H1 (cell line): Measurements from ENCODE around the gene TCF7L2. TPM values are rescaled to one million over a fixed set of nuclear protein-coding genes. Genes with fewer than 3 reads are reported as not detected.

Experiments used
- CTCF ChIA-PET: fragments of 300-600 bp; sonication (Branson Sonifier 250); formaldehyde crosslinking; loops from one replicate; lab custom pipeline; 2021; ENCODE audit not compliant: partially characterized antibody; lab: Charles Lee
- POLR2A ChIA-PET: fragments of 300-600 bp; sonication (Branson Sonifier 250); formaldehyde crosslinking; loops from one replicate; lab custom pipeline; 2021; ENCODE audit warnings: inconsistent platforms; ENCODE audit not compliant: partially characterized antibody; lab: Charles Lee
- DNase-seq, 2 experiments: peaks; one replicate each; pipeline versions ENCODE4 v3.0.0 to v3.0.0-alpha.2; 2010 to 2022; ENCODE audit warnings: low spot score in 2 of 2, low read depth in 1 of 2, mixed read lengths in 1 of 2
- FAIRE-seq: peaks from 2 replicates; lab custom pipeline; 2011; peaks lifted over from hg19 to GRCh38; lab: Jason Lieb, UNC
- H2AFZ ChIP-seq: 2 replicates; pipeline ENCODE4 v1.8.1; 2012; ENCODE audit warnings: low read length, inconsistent platforms
- H2AK5ac ChIP-seq: 2 replicates; pipeline ENCODE4 v1.6.1; 2013; ENCODE audit warnings: low read depth, low read length
- H2BK120ac ChIP-seq: replicated peaks from 2 replicates; pipeline ENCODE3; 2013; ENCODE audit warnings: low read depth, low read length, inconsistent platforms
- H2BK12ac ChIP-seq: 2 replicates; pipeline ENCODE4 v1.6.1; 2013; ENCODE audit warnings: low read depth, low read length
- H2BK15ac ChIP-seq: 2 replicates; pipeline ENCODE4 v1.6.1; 2013; ENCODE audit warnings: low read length
- H2BK20ac ChIP-seq: 2 replicates; pipeline ENCODE4 v1.6.1; 2013; ENCODE audit warnings: low read length
- H2BK5ac ChIP-seq: 2 replicates; pipeline ENCODE4 v1.6.1; 2013; ENCODE audit warnings: low read depth, low read length
- H3K14ac ChIP-seq: 2 replicates; pipeline ENCODE4 v1.6.1; 2013; ENCODE audit warnings: inconsistent platforms; ENCODE audit not compliant: insufficient read length
- H3K18ac ChIP-seq: 2 replicates; pipeline ENCODE4 v1.6.1; 2013; ENCODE audit warnings: low read length; ENCODE audit errors: extremely low read depth
- H3K23ac ChIP-seq: 2 replicates; pipeline ENCODE4 v1.6.1; 2013; ENCODE audit warnings: inconsistent platforms; ENCODE audit not compliant: insufficient read length
- H3K23me2 ChIP-seq: 2 replicates; pipeline ENCODE4 v1.6.1; 2013; ENCODE audit warnings: low read depth, low read length
- H3K27ac ChIP-seq: 2 replicates; pipeline ENCODE4 v1.6.1; 2011; ENCODE audit warnings: low read depth, low read length, inconsistent platforms
- H3K27me3 ChIP-seq, 4 experiments: replicated peaks in 1 of 4; 1 replicate in 1 of 4; 2 replicates in 3 of 4; pipeline versions ENCODE4 v1.6.1 to v1.8.1; 2011 to 2013; ENCODE audit warnings: low read length in 3 of 4, mild to moderate bottlenecking in 3 of 4, inconsistent platforms in 2 of 4, mixed read lengths in 2 of 4, moderate library complexity in 1 of 4; ENCODE audit not compliant: control insufficient read depth in 3 of 4, insufficient read depth in 3 of 4; ENCODE audit errors: extremely low read depth in 1 of 4
- H3K36me3 ChIP-seq, 4 experiments: 2 replicates each; pipeline versions ENCODE4 v1.6.1 to v1.8.1; 2011 to 2013; ENCODE audit warnings: mild to moderate bottlenecking in 4 of 4, low read length in 3 of 4, moderate library complexity in 2 of 4, control low read depth in 1 of 4, inconsistent platforms in 1 of 4; ENCODE audit not compliant: insufficient read depth in 4 of 4, control insufficient read depth in 2 of 4
- H3K4ac ChIP-seq: replicated peaks from 2 replicates; pipeline ENCODE3; 2013; ENCODE audit warnings: low read length, low read depth, mixed read lengths, inconsistent platforms; ENCODE audit not compliant: insufficient read length
- H3K4me1 ChIP-seq, 4 experiments: replicated peaks in 1 of 4; 1 replicate in 1 of 4; 2 replicates in 3 of 4; pipeline versions ENCODE4 v1.6.1 to v1.8.1; 2011 to 2013; ENCODE audit warnings: low read length in 3 of 4, inconsistent platforms in 2 of 4, mixed read lengths in 1 of 4; ENCODE audit not compliant: insufficient read depth in 4 of 4, control insufficient read depth in 3 of 4
- H3K4me2 ChIP-seq, 2 experiments: 2 replicates each; pipeline versions ENCODE4 v1.6.1 to v1.8.1; 2011 to 2013; ENCODE audit warnings: low read depth in 2 of 2, low read length in 2 of 2, control low read depth in 1 of 2, inconsistent platforms in 1 of 2, mild to moderate bottlenecking in 1 of 2; ENCODE audit not compliant: insufficient read depth in 1 of 2
- H3K4me3 ChIP-seq, 4 experiments: fragments of 200-600, 300-600 bp in 1 of 4; sonication (generic), shearing (Covaris generic), sonication (Bioruptor Twin) in 1 of 4; 2 replicates each; pipeline versions ENCODE4 v1.5.1 to v1.8.1; 2011 to 2016; ENCODE audit warnings: low read length in 4 of 4, low read depth in 3 of 4, control low read depth in 2 of 4, inconsistent platforms in 2 of 4, mild to moderate bottlenecking in 2 of 4, mixed read lengths in 1 of 4, moderate library complexity in 1 of 4; ENCODE audit not compliant: insufficient read depth in 2 of 4; ENCODE audit errors: extremely low read depth in 1 of 4
- H3K56ac ChIP-seq: replicated peaks from 2 replicates; pipeline ENCODE3; 2013; ENCODE audit warnings: low read depth, mild to moderate bottlenecking, mixed read lengths, low read length, inconsistent platforms; ENCODE audit not compliant: insufficient read length
- H3K79me1 ChIP-seq: 2 replicates; pipeline ENCODE4 v1.6.1; 2013; ENCODE audit warnings: low read depth, low read length, control low read depth
- H3K79me2 ChIP-seq, 2 experiments: 2 replicates each; pipeline versions ENCODE4 v1.6.1 to v1.8.1; 2012 to 2013; ENCODE audit warnings: low read length in 2 of 2, mild to moderate bottlenecking in 2 of 2, inconsistent platforms in 1 of 2; ENCODE audit not compliant: insufficient read depth in 2 of 2, control insufficient read depth in 1 of 2
- H3K9ac ChIP-seq, 4 experiments: replicated peaks in 1 of 4; 1 replicate in 1 of 4; 2 replicates in 3 of 4; pipeline versions ENCODE4 v1.6.1 to v1.8.1; 2011 to 2013; ENCODE audit warnings: low read depth in 3 of 4, low read length in 3 of 4, control low read depth in 2 of 4, mild to moderate bottlenecking in 2 of 4, moderate library complexity in 2 of 4, inconsistent platforms in 1 of 4; ENCODE audit errors: extremely low read depth in 1 of 4
- H3K9me3 ChIP-seq, 2 experiments: 2 replicates each; pipeline versions ENCODE4 v1.6.1 to v1.8.1; 2012 to 2013; ENCODE audit warnings: mild to moderate bottlenecking in 2 of 2, moderate library complexity in 2 of 2, control low read depth in 1 of 2, inconsistent platforms in 1 of 2, low read depth in 1 of 2, low read length in 1 of 2, mixed read lengths in 1 of 2; ENCODE audit not compliant: insufficient read depth in 2 of 2
- H4K20me1 ChIP-seq, 2 experiments: replicated peaks in 1 of 2; 2 replicates each; pipeline versions ENCODE3 to v1.8.1; 2011 to 2013; ENCODE audit warnings: inconsistent platforms in 2 of 2, low read length in 2 of 2, mild to moderate bottlenecking in 1 of 2; ENCODE audit not compliant: insufficient read depth in 2 of 2, control insufficient read depth in 1 of 2
- H4K5ac ChIP-seq: 2 replicates; pipeline ENCODE4 v1.6.1; 2013; ENCODE audit warnings: low read length, low read depth, mixed read lengths, inconsistent platforms; ENCODE audit not compliant: insufficient read length
- H4K8ac ChIP-seq: 2 replicates; pipeline ENCODE4 v1.8.0; 2013; ENCODE audit warnings: mild to moderate bottlenecking, moderate library complexity, low read length, inconsistent platforms; ENCODE audit not compliant: insufficient read depth; ENCODE audit errors: extremely low read depth
- H4K91ac ChIP-seq: replicated peaks from 2 replicates; pipeline ENCODE3; 2013; ENCODE audit warnings: low read length, mixed read lengths, inconsistent platforms; ENCODE audit not compliant: insufficient read length
- MAFK ChIP-seq: IDR thresholded peaks from 2 replicates; pipeline ENCODE4 v1.6.1; 2012; ENCODE audit warnings: low read depth, mild to moderate bottlenecking, improper control_type of control experiment, low read length
- POLR2AphosphoS5 ChIP-seq: IDR thresholded peaks from 2 replicates; pipeline ENCODE4 v1.6.1; 2011; ENCODE audit warnings: low read depth, low read length
- WGBS, 2 experiments: shearing (Covaris generic) in 1 of 2; methylation state at CpG; one replicate each; pipeline versions ENCODE4 v1.1.6 to v1.1.7; 2013 to 2015; ENCODE audit warnings: low lambda C conversion rate in 2 of 2, mixed read lengths in 2 of 2, inconsistent platforms in 1 of 2, low coverage in 1 of 2, missing lambda C conversion rate in 1 of 2; ENCODE audit not compliant: insufficient replicate concordance in 2 of 2, insufficient coverage in 1 of 2, insufficient read length in 1 of 2; ENCODE audit errors: extremely low coverage in 1 of 2, missing lambda C conversion rate in 1 of 2; 5-methylcytosine and 5-hydroxymethylcytosine counted together
- polyA plus RNA-seq, 7 experiments: library from polyadenylated mRNA; depleted of rRNA in 3 of 7; stranded (reverse) in 5 of 7; unstranded in 2 of 7; fragments of >200 nt in 5 of 7; fragments of 200-250 nt in 2 of 7; gene quantifications; 1 replicate in 5 of 7; 2 replicates in 1 of 7; 4 replicates in 1 of 7; pipeline versions ENCODE4 v1.2.1 to v1.2.3, GENCODE V29; 2011 to 2013; ENCODE audit warnings: missing spikeins in 2 of 7, mixed read lengths in 2 of 7
- total RNA-seq: library from RNA; stranded (reverse); fragmentation: NEBNext Ultra II Directional; extraction: Animal tissue kit (Norgen Biotek cat#: 25700); gene quantifications from 2 replicates; pipeline ENCODE4 v1.2.1, GENCODE V29; 2021

The TCF7L2 gene
- total and polyA plus RNA-seq, 2 of the 8 experiments (the other 6 are each of a cell fraction or from before 2014, with no cell fraction given) = 33.9 to 67.3 TPM

DNA sequence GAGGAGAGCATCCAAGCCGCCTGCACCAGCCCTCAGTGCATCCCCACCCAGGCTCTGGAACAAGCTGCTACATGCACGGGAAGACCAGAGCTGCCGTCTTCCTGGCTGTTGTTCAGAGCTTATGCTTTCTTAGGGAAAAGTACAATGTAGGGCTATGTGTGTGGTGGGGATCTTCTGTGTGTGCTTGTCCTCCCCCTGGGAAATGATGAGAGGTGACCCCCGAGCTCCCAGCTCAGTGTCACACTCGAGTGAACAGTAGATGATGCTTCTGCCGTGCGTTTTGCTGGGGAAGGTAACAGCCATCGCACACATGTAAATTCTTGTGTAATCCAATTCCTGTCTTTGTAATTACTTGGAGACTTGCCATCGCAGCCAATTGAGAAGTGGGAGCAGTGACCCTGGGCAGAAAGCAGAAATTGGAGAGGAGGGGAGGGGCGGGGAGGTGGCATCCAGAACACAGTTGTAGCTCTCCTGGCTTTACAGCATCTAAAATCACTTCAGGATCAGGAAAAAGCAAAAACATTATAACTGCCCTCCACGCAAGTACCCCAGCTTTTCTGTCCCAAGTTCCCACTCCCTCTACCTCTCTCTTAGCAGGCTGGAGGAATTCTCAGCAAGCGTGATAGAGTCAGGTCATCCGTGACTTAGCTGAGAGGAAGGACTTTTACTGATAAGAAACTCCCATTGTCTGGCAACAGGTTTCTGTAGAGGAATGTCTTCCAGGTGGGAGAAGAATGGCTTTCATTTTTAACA lies 149.6 kb downstream of the TCF7L2 start:
- DNase-seq (no peak), FAIRE-seq (no peak)
- Histone ChIP-seq H3K14ac (no peak overlapping the region), H2BK15ac (no peak overlapping the region), H2BK5ac (no peak overlapping the region), H3K23ac (no peak overlapping the region), H4K8ac (no peak overlapping the region; the same call in 1 of the 2 replicates), H2BK120ac (no peak overlapping the region), H3K27me3 (no peaks in the 10 kb centered on the region), H3K4me1 (peaks cover 1 to 8% (median 5%) of the 10 kb centered on the region in 4 experiments), H2BK20ac (no peak overlapping the region), H3K4ac (no peak overlapping the region), H3K4me2 (no peak overlapping the region), H4K20me1 (peaks cover 4 to 15% of the 10 kb centered on the region in 2 experiments), H2AK5ac (no peak overlapping the region), H3K79me1 (peaks cover 13% of the 10 kb centered on the region; the same call in 1 of the 2 replicates), H3K27ac (no peak overlapping the region), H3K9me3 (no peaks in the 10 kb centered on the region), H3K79me2 (peaks cover 0 to 79% of the 10 kb centered on the region in 2 experiments; a peak in 3 of 4 replicates), H4K5ac (no peak overlapping the region), H2AFZ (no peak overlapping the region), H3K18ac (no peak overlapping the region), H2BK12ac (no peak overlapping the region), H4K91ac (no peak overlapping the region)
- POLR2A ChIA-PET = interaction anchor here (0.6 kb wide), 1 partner anchor 868 kb away, joined by 3 read pairs; no protein-coding TSS in a partner anchor
- WGBS, 2 experiments = 77% methylated on average over 13 of the region's 13 CpGs; no CpG with 5 or more reads in 1 of the 2 experiments
- CTCF ChIA-PET = interaction anchor here (0.6 to 1.6 kb wide), 8 partner anchors 8 to 80 kb away, joined by 3 to 4 read pairs (median 3); no protein-coding TSS in a partner anchor
- no peak for TF ChIP-seq MAFK
- peak; percentile 10; the same call in 1 of the 2 replicates for TF ChIP-seq POLR2AphosphoS5
- TF ChIP-seq, all 59 proteins: peak for 1
- H3K36me3 ChIP-seq = peaks cover 0 to 18% (median 1%) of the 10 kb centered on the region in 4 experiments; a peak in 3 of 8 replicates
- no peak overlapping the region for H3K9ac ChIP-seq
- H3K23me2 ChIP-seq = no peaks in the 10 kb centered on the region
- no peak overlapping the region for H3K56ac ChIP-seq
- no peak overlapping the region for H3K4me3 ChIP-seq
